Muscle of back (tissue), 13 donors: ENCODE results near the gene USHBP1. TPM values are rescaled to one million over a fixed set of nuclear protein-coding genes. Genes with fewer than 3 reads are reported as not detected.

Experiments used
- DNase-seq, 3 donors: peaks; one replicate each; pipeline versions ENCODE4 v3.0.0 to v3.0.0-alpha.2; 2013
- long read RNA-seq, 9 donors: transcript quantifications; one replicate each; lab custom pipeline, GENCODE V29; 2026
- polyA plus RNA-seq, 10 donors: library from polyadenylated mRNA; unstranded; fragments of 120-200 nt; gene quantifications; one replicate each; pipeline ENCODE4 v1.2.1, GENCODE V29; 2013; ENCODE audit not compliant: insufficient read length in 10 of 10

USHBP1 gene
- 1 to 10 TPM; 3.2 to 8.8 (median 5.8) TPM for polyA plus RNA-seq
- long read RNA-seq, donor 1, partial matches to known transcripts: 48 of 70 reads
- long read RNA-seq, donor 1, other reads (novel, unspliced or antisense): 22 of 70 reads
- long read RNA-seq, donor 2: 0 reads
- long read RNA-seq, donor 3: 0 reads
- long read RNA-seq, donor 4: 0 reads
- long read RNA-seq, donor 5, partial matches to known transcripts: 28 of 73 reads
- long read RNA-seq, donor 5, other reads (novel, unspliced or antisense): 44 of 73 reads
- long read RNA-seq, donor 6, partial matches to known transcripts: 28 of 64 reads
- long read RNA-seq, donor 6, other reads (novel, unspliced or antisense): 36 of 64 reads
- long read RNA-seq, donor 7: 0 reads
- long read RNA-seq, donor 8, partial matches to known transcripts: 28 of 28 reads
- long read RNA-seq, donor 8, other reads (novel, unspliced or antisense): 0 of 28 reads
- long read RNA-seq, donor 9: 0 reads

GRCh38 chr19:17264641-17264979, at the start of gene USHBP1:
USHBP1 (minus strand) TSS chr19:17264745; CDS start chr19:17264299, 446 bp downstream.
- DNase-seq: peak in 1 of 3 donors; percentile 48

- DNase-seq: no peak
Observed at GRCh38 chr19:17314007-17314593, 49.6 kb upstream of the USHBP1 start.

DNA sequence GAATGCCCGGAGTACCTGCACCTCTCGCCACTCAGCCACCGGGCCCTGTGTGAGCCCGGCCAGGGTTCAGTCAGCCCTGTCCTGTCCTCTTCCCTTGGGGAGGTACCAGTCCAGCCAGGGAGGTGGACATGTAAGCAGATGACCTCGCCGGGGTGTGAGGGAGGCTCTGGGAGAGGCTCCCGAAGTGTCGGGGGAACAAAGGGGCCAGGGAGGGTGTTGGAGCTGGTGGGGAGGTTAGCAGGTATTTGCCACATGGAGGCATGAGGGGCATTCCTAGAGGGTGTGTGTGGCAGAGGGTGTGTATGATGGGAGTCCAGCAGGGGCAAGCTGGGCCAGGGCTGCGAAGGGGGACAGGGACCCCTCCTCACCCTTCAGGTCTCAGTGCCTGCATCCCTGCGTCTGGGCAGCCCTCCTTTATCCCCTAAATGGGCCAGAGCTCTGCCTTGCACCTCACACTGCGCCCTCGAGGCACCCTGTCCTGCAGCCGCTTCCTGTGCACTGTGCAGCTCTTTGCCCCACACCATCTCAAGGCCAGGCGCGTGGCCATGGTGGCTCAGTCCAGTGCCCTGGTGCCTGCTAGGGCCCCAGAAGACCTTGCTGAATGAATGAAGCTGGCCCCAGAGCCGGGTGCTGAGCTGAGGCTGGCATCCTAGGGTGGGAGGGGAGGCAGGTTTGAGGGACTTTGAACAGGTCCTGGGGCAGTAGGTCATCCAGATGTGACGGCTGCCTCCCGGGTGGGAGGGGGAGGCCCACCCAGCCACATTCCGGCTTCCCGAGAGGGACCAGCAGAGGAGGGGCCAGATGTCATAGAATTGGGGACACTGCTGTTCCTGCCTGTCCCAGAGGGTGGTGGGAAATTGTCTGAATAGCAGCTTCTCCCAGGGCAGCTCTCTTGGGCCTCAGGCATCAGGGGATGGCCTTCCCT, 47.9 kb upstream of the USHBP1 start:
- DNase-seq: no peak

GRCh38 chr19:17311455-17312188, 47.1 kb upstream of the USHBP1 start:
- no peak for DNase-seq

GRCh38 chr19:17309965-17310461, 45.5 kb upstream of the USHBP1 start:
- DNase-seq: no peak

DNA sequence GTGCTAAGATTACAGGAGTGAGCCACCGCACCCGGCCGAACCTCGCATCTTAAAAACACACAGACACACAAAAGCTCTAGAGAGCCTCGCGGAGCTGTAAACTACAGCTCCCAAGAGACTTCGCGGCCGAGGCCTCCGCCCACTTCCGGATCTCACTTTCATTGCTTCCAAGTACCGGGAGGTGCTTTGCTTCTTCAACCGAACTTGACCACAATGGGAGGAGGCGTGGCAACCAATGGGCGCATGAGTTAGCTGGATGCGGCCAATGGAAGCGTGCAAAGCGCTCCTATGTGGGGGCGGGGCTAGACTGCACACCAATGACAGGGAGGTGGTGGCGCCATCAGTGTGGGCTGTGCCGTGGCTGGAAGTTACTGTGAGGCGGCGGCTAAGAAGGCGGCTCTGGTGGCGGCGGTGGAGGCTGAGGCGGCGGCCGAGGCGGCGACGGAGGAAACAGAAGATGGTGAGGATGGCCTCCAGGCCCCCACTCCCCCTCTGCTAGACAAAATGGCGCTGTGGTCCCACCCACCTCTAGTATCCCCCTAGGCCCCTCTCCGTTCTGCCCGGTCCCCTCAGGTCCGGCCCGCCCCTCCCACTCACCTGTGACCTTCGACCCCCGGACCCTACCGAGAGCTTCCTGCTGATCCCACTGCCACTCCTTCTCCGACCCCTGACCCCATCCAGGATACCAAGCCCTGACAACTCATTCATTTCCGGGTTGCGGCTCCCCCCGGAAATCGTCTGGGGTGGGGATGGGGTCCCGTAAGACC, 44.8 kb upstream of the USHBP1 start, which contains the start of gene DDA1:
TSS of gene DDA1 (plus strand) at position 366 of the 767 bp plus-strand sequence. CDS start at position 458, 92 bp downstream.
- peak; percentile 99 to 100 (median 100) for DNase-seq

DNA sequence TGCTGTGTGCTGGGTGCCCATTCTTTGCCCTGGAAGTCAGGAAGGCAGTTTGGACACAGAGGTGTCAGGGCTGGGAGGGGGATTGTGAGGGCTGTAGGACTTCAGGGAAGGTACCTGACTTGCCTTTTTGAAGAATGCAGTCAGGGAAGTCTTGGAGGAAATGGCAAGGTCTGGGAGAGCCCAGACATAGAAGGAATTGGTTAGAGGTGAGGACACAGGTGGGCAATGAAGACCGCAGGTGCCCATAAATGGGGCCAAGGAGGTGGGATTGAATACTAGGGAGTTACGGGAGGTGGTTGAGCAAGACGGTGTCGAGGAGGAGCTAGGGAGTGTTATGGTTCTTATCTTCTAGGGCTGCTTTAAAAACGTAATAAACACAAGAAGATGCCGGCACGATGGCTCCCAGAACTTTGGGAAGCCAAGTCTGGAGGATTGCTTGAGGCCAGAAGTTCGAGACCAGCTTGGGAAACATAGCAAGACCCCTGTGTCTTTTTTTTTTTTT, 43.4 kb upstream of the USHBP1 start:
- no peak for DNase-seq

- no peak for DNase-seq
Observed at GRCh38 chr19:17306285-17306714, 41.8 kb upstream of the USHBP1 start.

GRCh38 chr19:17305517-17306284, 41.2 kb upstream of the USHBP1 start, which contains the start of gene MRPL34:
MRPL34 (plus strand) TSS chr19:17305872; CDS start chr19:17305893, 21 bp downstream.
- peak; percentile 94 to 97 (median 97) for DNase-seq

- no peak for DNase-seq
Observed at GRCh38 chr19:17305216-17305516, 40.6 kb upstream of the USHBP1 start.

- DNase-seq: no peak
Observed at GRCh38 chr19:17304386-17305215, 40.1 kb upstream of the USHBP1 start.

DNA sequence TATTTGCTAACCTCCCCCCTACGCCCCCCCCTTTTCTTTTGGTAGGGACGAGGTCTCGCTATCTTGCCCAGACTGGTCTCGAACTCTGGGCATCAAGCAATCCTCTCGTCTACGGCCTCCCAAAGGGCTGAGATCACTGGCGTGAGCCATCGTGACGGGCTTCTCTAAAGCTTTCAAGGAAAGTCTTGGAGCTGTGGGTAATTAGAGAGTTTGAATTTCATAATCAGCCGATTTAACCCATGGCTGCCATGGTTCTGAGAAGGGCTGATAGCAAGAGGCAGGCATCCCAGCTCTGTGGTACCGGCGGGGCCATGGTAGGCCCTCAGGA, 39.4 kb upstream of the USHBP1 start:
- no peak for DNase-seq

GRCh38 chr19:17303167-17303939, 38.8 kb upstream of the USHBP1 start, which contains the start of gene ABHD8:
ABHD8 (minus strand) TSS chr19:17303425; CDS start chr19:17301616, 1,809 bp downstream.
- peak; percentile 93 to 98 (median 96) for DNase-seq

DNA sequence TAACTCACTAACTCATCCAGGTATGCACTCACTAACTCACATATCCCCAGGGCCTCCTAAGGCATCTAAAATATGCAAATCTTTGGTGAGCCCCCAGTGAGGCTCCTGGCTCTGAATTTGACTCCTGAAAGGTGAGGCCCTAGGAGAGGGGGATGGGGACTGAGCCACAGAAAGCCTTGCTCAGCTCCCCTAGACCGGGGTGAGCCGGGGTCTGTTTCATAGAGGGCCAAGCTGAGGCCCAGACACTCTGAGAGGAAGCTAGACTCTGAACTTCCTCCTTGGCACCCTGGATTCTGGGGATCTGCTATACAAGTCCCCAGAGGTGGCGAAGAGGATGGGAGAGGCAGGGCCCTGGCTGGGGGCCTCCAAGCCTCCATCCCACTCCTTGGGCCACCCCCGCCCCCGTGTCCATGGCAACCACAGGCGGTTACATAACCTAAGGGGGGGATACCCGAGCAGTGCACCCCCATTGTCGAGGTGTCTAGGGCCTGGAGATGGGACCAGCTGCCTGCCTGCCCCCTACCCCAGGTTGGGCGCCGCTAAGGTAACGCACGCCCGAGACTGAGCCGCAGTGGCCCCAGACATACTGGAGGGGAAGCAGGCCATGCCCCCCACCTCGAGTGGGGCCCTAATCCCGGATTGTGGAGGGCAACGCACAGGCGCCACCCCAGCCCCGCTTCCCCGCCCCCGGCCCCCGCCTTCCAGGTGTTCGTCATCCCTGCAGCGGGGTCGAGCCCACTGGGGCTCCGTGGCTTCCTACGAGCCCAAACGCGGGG, 38.0 kb upstream of the USHBP1 start:
- peak in 1 of 3 donors; percentile 34 for DNase-seq

DNA sequence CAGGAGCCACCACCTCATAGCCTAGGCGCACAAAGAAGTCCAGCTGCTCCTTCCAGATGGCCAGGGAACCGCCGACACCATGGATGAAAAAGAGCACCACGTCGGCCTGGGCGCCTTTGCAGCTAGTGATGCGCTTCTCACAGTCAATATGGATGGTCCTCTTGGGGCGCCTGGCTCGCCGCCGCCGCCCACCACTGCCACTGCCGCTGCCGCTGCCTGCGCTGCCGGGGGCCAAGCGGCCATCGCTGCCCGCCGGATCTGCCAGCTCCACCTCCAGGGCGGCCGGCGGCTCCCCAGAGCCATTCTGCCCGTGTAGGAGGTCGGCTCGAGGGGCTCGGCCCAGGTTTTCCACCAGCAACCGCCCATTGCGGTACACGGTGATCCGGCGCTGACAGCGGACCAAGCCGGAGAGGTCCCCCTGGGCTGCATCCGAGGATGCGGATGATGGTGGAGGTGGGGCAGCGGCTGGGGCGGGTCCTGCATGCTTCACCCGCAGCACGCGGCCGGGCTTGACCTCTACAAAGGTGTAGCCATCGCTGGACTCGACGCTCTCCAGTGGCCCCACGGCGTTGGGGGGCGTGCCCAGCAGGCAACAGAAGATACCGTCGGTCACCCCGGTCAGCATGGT, 36.6 kb upstream of the USHBP1 start:
- no peak for DNase-seq

GRCh38 chr19:17296976-17297375, 32.4 kb upstream of the USHBP1 start:
- no peak for DNase-seq
